DMS53 treated with DMSO at 0.1 percent for 48 hours (cell line): ENCODE measurements around the gene FOXA3.
"Not testable (repeated sequence)": the region's sequence is repeated elsewhere in the genome, so short reads cannot be mapped to it uniquely, and the experiment has no call there.

Experiments
- DNase-seq: peaks from one replicate; lab custom pipeline; 2025; ENCODE audit not compliant: unreplicated experiment; lab: John Stamatoyannopoulos, UW

The FOXA3 gene

GRCh38 chr19:45887200-45887710, 23.1 kb downstream of the FOXA3 start:
- no peak for DNase-seq

GRCh38 chr19:45889210-45889885, 25.2 kb downstream of the FOXA3 start:
- DNase-seq = no peak

GRCh38 chr19:45890877-45891276, 26.8 kb downstream of the FOXA3 start:
- DNase-seq = no peak

GRCh38 chr19:45895519-45895972, 31.4 kb downstream of the FOXA3 start:
- no peak for DNase-seq

GRCh38 chr19:45895983-45896599, 32.0 kb downstream of the FOXA3 start:
- not testable (repeated sequence) for DNase-seq

- no peak for DNase-seq
Measured at GRCh38 chr19:45897261-45897812, 33.2 kb downstream of the FOXA3 start.

- DNase-seq = no peak
Measured at GRCh38 chr19:45899253-45899652, 35.1 kb downstream of the FOXA3 start.

GRCh38 chr19:45899919-45900589, 35.9 kb downstream of the FOXA3 start:
- DNase-seq = no peak

GRCh38 chr19:45900738-45901431, 36.8 kb downstream of the FOXA3 start:
- DNase-seq = no peak

GRCh38 chr19:45901432-45901911, 37.3 kb downstream of the FOXA3 start:
- no peak for DNase-seq

- DNase-seq = peak; percentile 32
Measured at GRCh38 chr19:45901912-45902650, 38.0 kb downstream of the FOXA3 start, which contains the start of gene MYPOP. MYPOP (minus strand) TSS chr19:45902613; CDS start chr19:45901773, 840 bp downstream.

GRCh38 chr19:45902651-45903625, 38.8 kb downstream of the FOXA3 start:
- peak; percentile 93 for DNase-seq

GRCh38 chr19:45905011-45905410, 40.9 kb downstream of the FOXA3 start:
- no peak for DNase-seq

- DNase-seq = no peak
Measured at GRCh38 chr19:45906221-45906620, 42.1 kb downstream of the FOXA3 start.

GRCh38 chr19:45908956-45909355, 44.8 kb downstream of the FOXA3 start:
- no peak for DNase-seq

GRCh38 chr19:45911291-45911690, 47.2 kb downstream of the FOXA3 start:
- DNase-seq = no peak

- DNase-seq = no peak
Measured at GRCh38 chr19:45913874-45914830, 50.0 kb downstream of the FOXA3 start, which contains the start of gene NANOS2. NANOS2 (minus strand) TSS chr19:45914778; CDS start chr19:45914693, 85 bp downstream.
